Activated CD4-positive, alpha-beta T cell treated with anti-CD3 and anti-CD28 coated beads, Interleukin-2, amount 10 ng/mL, durations not matched to agents 7 days and 5 days (primary cell): ENCODE measurements around the gene C5. TPM values are rescaled to one million over a fixed set of nuclear protein-coding genes. Genes with fewer than 3 reads are reported as not detected.
A peak's percentile ranks its signal among the peaks of the same experiment; 100 is the strongest.

Source experiments
- CTCF ChIA-PET: fragments of 350-600 bp; sonication (Branson Sonifier 250); formaldehyde crosslinking; loops from one replicate; lab custom pipeline; 2021; ENCODE audit warnings: antibody characterized with exemption; lab: Charles Lee
- POLR2A ChIA-PET: fragments of 350-600 bp; sonication (Branson Sonifier 250); formaldehyde crosslinking; loops from one replicate; lab custom pipeline; 2021; ENCODE audit warnings: antibody characterized with exemption; lab: Charles Lee
- DNase-seq: peaks from one replicate; pipeline ENCODE4 v3.0.0-alpha.2; 2020
- H3K27ac Mint-ChIP-seq: one replicate; pipeline ENCODE4 v1.8.0; 2021; ENCODE audit warnings: mild to moderate bottlenecking, moderate library complexity, mixed read lengths
- H3K27me3 Mint-ChIP-seq: one replicate; pipeline ENCODE4 v1.8.0; 2021; ENCODE audit warnings: mixed read lengths
- H3K36me3 Mint-ChIP-seq: one replicate; pipeline ENCODE4 v1.8.0; 2021; ENCODE audit warnings: low read depth, mixed read lengths
- H3K4me1 Mint-ChIP-seq: one replicate; pipeline ENCODE4 v1.8.0; 2021; ENCODE audit warnings: mixed read lengths
- H3K4me3 Mint-ChIP-seq: one replicate; pipeline ENCODE4 v1.8.0; 2021; ENCODE audit warnings: mild to moderate bottlenecking, moderate library complexity, mixed read lengths
- H3K9me3 Mint-ChIP-seq: one replicate; pipeline ENCODE4 v1.8.0; 2021; ENCODE audit warnings: mixed read lengths
- total RNA-seq, 2 experiments: library from RNA; stranded (reverse); gene quantifications; one replicate each; pipeline ENCODE4 v1.2.3, GENCODE V29; 2021

Gene C5
- total RNA-seq, 2 experiments from 2014 or later = 2.4 to 2.8 TPM

DNA sequence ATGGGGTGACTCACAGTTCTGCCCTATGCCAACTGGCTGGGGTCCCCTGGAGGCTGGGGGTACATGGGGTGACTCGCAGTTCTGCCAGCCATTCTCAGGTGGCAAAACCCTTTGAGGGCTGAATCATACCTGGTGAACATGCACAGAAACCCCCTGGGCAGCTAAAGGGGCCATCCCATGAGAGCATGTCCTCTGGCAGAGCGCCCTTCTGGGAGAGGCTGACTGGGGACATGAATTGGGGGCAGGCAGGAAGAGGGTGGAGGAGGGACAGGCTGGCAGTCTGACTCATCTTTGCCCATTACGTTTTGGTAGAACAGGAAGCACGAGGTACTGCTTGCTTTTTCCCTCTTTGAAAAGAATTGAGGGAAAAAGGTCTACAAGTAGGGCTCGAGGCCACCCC lies 140.2 kb downstream of the C5 start:
- POLR2A ChIA-PET = no interaction called here

GRCh38 chr9:120905315-120906164 lies 144.5 kb downstream of the C5 start:
- no peak overlapping the region for H3K4me3 Mint-ChIP-seq
- no peak for DNase-seq
- peak overlapping the region; percentile 87 for H3K27ac Mint-ChIP-seq
- CTCF ChIA-PET = interaction anchor here (1.2 to 2.1 kb wide), 5 partner anchors 12 to 16 kb away, joined by 3 to 8 read pairs (median 5); no protein-coding TSS in a partner anchor
- POLR2A ChIA-PET = no interaction called here
- no peaks in the 10 kb centered on the region for H3K27me3 Mint-ChIP-seq
- H3K4me1 Mint-ChIP-seq = peaks cover 90% of the 10 kb centered on the region
- no peaks in the 10 kb centered on the region for H3K9me3 Mint-ChIP-seq
- H3K36me3 Mint-ChIP-seq = peaks cover 90% of the 10 kb centered on the region

More for the DNA sequence above, 140.2 kb downstream of the C5 start:
- CTCF ChIA-PET = interaction anchor here (1.6 to 2.6 kb wide), 2 partner anchors 12 to 14 kb away, joined by 5 to 7 read pairs; no protein-coding TSS in a partner anchor
- Mint-ChIP-seq H3K36me3 (peaks cover 92% of the 10 kb centered on the region), H3K27ac (peak overlapping the region; percentile 75), H3K27me3 (no peaks in the 10 kb centered on the region), H3K9me3 (no peaks in the 10 kb centered on the region), H3K4me3 (no peak overlapping the region), H3K4me1 (peaks cover 86% of the 10 kb centered on the region)
- DNase-seq = no peak

- no peak overlapping the region for H3K4me3 Mint-ChIP-seq
- H3K4me1 Mint-ChIP-seq = peaks cover 90% of the 10 kb centered on the region
- H3K36me3 Mint-ChIP-seq = peaks cover 89% of the 10 kb centered on the region
Observed at GRCh38 chr9:120904978-120905301, 145.1 kb downstream of the C5 start.

GRCh38 chr9:120904061-120904977 lies 145.8 kb downstream of the C5 start:
- DNase-seq = peak; percentile 68
- Mint-ChIP-seq H3K27me3 (no peaks in the 10 kb centered on the region), H3K4me1 (peaks cover 90% of the 10 kb centered on the region), H3K4me3 (no peak overlapping the region), H3K36me3 (peaks cover 87% of the 10 kb centered on the region), H3K27ac (peak overlapping the region; percentile 87), H3K9me3 (no peaks in the 10 kb centered on the region)
- ChIA-PET POLR2A (interaction anchor here (0.9 kb wide), 1 partner anchor 12 kb away, joined by 6 read pairs; no protein-coding TSS in a partner anchor), CTCF (interaction anchor here (1.0 to 2.1 kb wide), 8 partner anchors 9 to 17 kb away, joined by 3 to 8 read pairs (median 5); no protein-coding TSS in a partner anchor)

More at GRCh38 chr9:120904978-120905301, 145.1 kb downstream of the C5 start:
- POLR2A ChIA-PET = interaction anchor here (0.9 kb wide), 1 partner anchor 11 kb away, joined by 6 read pairs; no protein-coding TSS in a partner anchor
- no peaks in the 10 kb centered on the region for H3K9me3 Mint-ChIP-seq
- H3K27me3 Mint-ChIP-seq = no peaks in the 10 kb centered on the region
- no peak for DNase-seq
- H3K27ac Mint-ChIP-seq = peak overlapping the region; percentile 87
- CTCF ChIA-PET = interaction anchor here (1.0 to 2.1 kb wide), 7 partner anchors 9 to 16 kb away, joined by 3 to 8 read pairs (median 5); no protein-coding TSS in a partner anchor

GRCh38 chr9:120902569-120903535 lies 147.2 kb downstream of the C5 start:
- DNase-seq = no peak
- Mint-ChIP-seq H3K27me3 (no peaks in the 10 kb centered on the region), H3K4me1 (peaks cover 94% of the 10 kb centered on the region), H3K27ac (peak overlapping the region; percentile 87), H3K9me3 (no peaks in the 10 kb centered on the region), H3K4me3 (no peak overlapping the region), H3K36me3 (peaks cover 84% of the 10 kb centered on the region)
- ChIA-PET CTCF (interaction anchor here (1.0 to 2.1 kb wide), 4 partner anchors 14 to 28 kb away, joined by 3 to 8 read pairs (median 7); no protein-coding TSS in a partner anchor), POLR2A (no interaction called here)

Other genes with a start within 250 kb of the C5 start
- 10 to 100 TPM; 35.3 to 50.9 TPM for gene PSMD5, start 207.4 kb downstream of the C5 start, total RNA-seq
- gene PHF19, start 173.1 kb downstream of the C5 start, total RNA-seq = 100 to 1,000 TPM; 331 to 351 TPM
- gene TRAF1, start 123.5 kb downstream of the C5 start, total RNA-seq = 10 to 100 TPM; 61.9 to 64.3 TPM
- gene CNTRL, start 24.7 kb upstream of the C5 start, total RNA-seq = 10 to 100 TPM; 90.7 to 91.5 TPM
- gene RAB14, start 151.6 kb upstream of the C5 start, total RNA-seq = 10 to 100 TPM; 65.8 to 66.6 TPM
- gene GSN, start 217.9 kb upstream of the C5 start, total RNA-seq = 1 to 10 TPM; 2.9 to 3.4 TPM